ENCODE measurements around the gene TNK1.
"Not testable (repeated sequence)": the region's sequence is repeated elsewhere in the genome, so short reads cannot be mapped to it uniquely, and the experiment has no call there.

TNK1 gene

GRCh38 chr17:7355053-7355452, 25.8 kb upstream of the TNK1 start, which contains the start of gene TMEM95:
TSS of gene TMEM95 (plus strand) at chr17:7355156. CDS start at chr17:7355205, 49 bp downstream.
- DNase-seq (ENCODE audit: low read depth in 2 of 2), result no peak

DNA sequence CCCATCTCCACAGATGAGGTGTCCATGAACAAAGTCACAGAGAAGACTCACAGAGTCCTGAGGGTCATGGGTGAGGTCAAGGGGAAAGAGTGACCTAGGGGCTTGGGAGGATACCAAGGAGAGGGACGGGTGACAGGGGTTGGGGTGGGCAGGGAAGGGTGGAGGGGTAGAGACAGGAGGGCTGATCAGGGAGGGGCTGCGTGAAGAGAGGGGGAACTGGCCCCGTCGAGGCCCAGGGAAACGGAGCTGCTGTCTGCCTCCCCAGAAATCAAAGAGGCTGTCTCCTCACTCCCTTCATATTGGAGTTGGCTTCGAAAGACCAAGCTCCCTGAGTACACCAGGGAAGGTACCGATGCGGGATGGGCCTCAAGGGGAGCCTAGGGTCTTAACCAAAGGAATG, 25.3 kb upstream of the TNK1 start:
- DNase-seq (ENCODE audit: low read depth in 2 of 2), result no peak

DNA sequence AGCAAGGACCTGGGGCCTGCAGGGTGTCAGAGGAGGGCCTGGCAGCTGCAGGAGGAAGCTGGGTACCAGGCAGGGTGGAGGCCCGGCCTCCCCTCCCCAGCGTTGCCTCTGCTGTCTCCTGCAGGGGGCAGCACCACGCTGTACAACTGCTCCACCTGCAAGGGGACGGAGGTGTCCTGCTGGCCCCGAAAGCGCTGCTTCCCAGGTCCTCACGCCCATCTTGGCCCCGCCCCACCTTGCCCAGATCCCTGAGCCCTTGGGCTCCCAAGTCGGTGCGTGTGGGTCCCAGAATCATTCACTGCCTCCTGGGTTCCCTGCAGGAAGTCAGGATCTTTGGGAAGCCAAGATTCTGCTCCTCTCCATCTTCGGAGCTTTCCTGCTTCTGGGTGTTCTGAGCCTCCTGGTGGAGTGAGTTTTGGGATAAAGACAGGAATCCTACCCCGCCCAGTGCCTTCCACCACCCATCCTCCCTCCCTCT, 24.8 kb upstream of the TNK1 start:
- peak; percentile 75 to 86 for DNase-seq (ENCODE audit: low read depth in 2 of 2)

- DNase-seq (ENCODE audit: low read depth in 2 of 2), result no peak
Measured at GRCh38 chr17:7356756-7357155, 24.1 kb upstream of the TNK1 start.

GRCh38 chr17:7357381-7357780, 23.5 kb upstream of the TNK1 start:
- no peak for DNase-seq (ENCODE audit: low read depth in 2 of 2)

GRCh38 chr17:7361906-7362305, 19.0 kb upstream of the TNK1 start:
- DNase-seq (ENCODE audit: low read depth in 2 of 2), result no peak

GRCh38 chr17:7363311-7363710, 17.6 kb upstream of the TNK1 start:
- DNase-seq (ENCODE audit: low read depth in 2 of 2), result no peak

DNA sequence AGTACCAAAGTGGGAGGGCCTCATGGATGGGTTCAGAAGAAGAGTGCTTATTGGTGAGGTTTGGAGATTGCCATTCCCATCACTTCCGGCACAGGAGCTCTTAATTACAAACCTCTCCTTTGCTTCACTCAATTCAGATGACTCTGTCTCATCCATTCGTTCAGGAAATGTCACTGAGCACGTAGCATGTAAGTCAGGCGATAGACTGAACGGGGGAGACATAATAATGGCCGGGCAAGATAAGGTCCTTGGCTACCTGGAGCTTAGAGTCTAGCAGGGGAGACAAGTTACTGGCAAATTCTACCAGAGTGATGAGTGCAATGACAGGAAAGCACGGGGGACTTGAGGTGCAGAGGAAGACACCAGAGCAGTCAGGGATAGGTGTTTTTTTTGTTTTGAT, 14.9 kb upstream of the TNK1 start:
- DNase-seq (ENCODE audit: low read depth in 2 of 2), result not testable (repeated sequence)

DNA sequence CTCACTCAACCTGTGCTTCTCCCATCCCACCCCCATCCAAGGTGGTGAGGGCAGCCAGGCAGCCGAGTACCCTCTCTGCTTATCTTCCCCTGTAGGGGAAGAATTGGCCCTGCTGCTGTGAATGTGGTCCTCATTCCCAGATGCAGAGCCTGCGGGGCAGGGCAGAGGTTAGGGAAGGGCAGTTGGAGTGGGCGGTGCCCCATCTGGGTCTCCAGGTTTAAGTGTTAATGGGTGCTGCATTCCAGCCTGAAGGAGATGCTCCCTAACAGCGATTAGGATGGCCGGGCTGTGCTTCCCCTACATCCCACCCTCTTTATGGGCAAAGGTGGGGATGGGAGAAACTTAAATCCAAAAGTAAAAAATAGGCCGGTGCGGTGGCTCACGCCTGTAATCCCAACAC, 13.8 kb upstream of the TNK1 start:
- DNase-seq (ENCODE audit: low read depth in 2 of 2), result no peak

GRCh38 chr17:7367918-7368598, 12.8 kb upstream of the TNK1 start:
- DNase-seq (ENCODE audit: low read depth in 2 of 2), result no peak

- DNase-seq (ENCODE audit: low read depth in 2 of 2), result not testable (repeated sequence)
Measured at GRCh38 chr17:7368599-7368994, 12.3 kb upstream of the TNK1 start.

DNA sequence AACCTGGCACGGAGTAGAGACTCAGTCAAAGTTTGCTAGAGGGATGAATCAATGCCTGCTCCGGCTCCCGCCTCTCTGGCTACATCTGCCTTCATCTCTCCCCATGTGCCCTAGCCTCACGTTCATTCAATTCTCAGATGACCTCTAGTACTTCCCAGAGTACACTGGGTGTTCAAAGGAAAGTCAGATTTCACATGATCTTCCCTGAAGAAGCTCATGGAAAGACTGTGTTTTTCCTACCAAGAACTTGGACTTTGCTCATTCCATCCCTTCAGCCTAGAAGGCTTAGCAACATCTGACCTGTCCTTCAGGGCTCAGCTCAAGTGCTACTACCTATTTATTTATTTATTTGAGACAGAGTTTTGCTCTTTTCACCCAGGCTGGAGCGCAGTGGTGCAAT, 11.1 kb upstream of the TNK1 start:
- DNase-seq (ENCODE audit: low read depth in 2 of 2), result no peak

- no peak for DNase-seq (ENCODE audit: low read depth in 2 of 2)
Measured at GRCh38 chr17:7370853-7371252, 10.0 kb upstream of the TNK1 start.

GRCh38 chr17:7374353-7374752, 6.5 kb upstream of the TNK1 start:
- no peak for DNase-seq (ENCODE audit: low read depth in 2 of 2)

- DNase-seq (ENCODE audit: low read depth in 2 of 2), result no peak
Measured at GRCh38 chr17:7379134-7379533, 1.8 kb upstream of the TNK1 start.

DNA sequence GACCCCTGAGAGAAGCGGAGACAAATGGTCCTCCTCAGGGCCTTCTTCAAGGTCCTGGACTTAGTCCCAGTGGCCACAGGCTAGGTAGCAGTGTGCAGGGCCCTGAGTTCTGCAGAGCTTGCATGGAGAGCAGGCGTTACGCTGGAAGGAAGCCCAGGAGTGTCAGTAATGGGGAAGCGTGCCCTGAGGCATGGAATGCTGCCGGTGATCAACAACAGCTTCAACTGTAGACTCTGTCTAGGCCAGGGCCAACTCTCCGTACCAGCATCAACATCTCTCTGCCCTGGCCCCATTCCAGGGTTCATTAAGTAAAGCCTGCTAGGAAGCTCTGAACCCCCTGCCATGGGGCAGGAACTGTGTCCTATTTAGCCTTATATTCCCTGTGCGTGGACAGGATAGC, 568 bp upstream of the TNK1 start:
- DNase-seq (ENCODE audit: low read depth in 2 of 2), result no peak

DNA sequence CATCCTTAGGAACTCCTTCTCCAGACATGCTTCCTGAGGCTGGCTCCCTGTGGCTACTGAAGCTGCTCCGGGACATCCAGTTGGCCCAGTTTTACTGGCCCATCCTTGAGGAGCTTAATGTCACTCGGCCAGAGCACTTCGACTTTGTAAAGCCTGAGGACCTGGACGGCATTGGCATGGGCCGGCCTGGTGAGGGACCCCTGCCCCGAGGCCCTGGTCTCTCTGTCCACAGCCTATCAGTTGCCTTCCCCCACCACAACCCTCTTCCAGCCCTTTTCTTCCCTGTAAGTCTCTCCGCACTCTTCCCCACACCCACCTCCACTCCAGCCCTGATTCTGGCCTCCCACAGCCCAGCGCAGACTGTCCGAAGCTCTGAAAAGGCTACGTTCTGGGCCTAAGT, 2.0 kb downstream of the TNK1 start:
- DNase-seq (ENCODE audit: low read depth in 2 of 2), result no peak

- DNase-seq (ENCODE audit: low read depth in 2 of 2), result no peak
Measured at GRCh38 chr17:7383371-7383741, 2.5 kb downstream of the TNK1 start.

- DNase-seq (ENCODE audit: low read depth in 2 of 2), result peak; percentile 42 to 69
Measured at GRCh38 chr17:7383742-7384488, 3.0 kb downstream of the TNK1 start.

- DNase-seq (ENCODE audit: low read depth in 2 of 2), result no peak
Measured at GRCh38 chr17:7384489-7385081, 3.7 kb downstream of the TNK1 start.

GRCh38 chr17:7388856-7389255, 8.0 kb downstream of the TNK1 start:
- DNase-seq (ENCODE audit: low read depth in 2 of 2), result no peak

- DNase-seq (ENCODE audit: low read depth in 2 of 2), result no peak
Measured at GRCh38 chr17:7389924-7390910, 9.3 kb downstream of the TNK1 start.

Data from stimulated activated CD4-positive, alpha-beta T cell treated with anti-CD3 and anti-CD28 coated beads, Interleukin-15, amount 100 ng/mL, for 48 hours (primary cell).